Transverse colon (tissue), 4 donors: ENCODE results near the gene KDELR1. TPM values are rescaled to one million over a fixed set of nuclear protein-coding genes. Genes with fewer than 3 reads are reported as not detected.
A peak's percentile ranks its signal among the peaks of the same experiment; 100 is the strongest.

Source experiments
- DNase-seq: peaks from one replicate; pipeline ENCODE4 v3.0.0-alpha.2; 2019
- H3K27ac ChIP-seq, 4 donors: fragments of 200-600 bp; sonication (generic); 2 replicates each; pipeline ENCODE4 v1.5.1; 2016 to 2018; ENCODE audit warnings: inconsistent platforms in 4 of 4
- H3K27me3 ChIP-seq: fragments of 200-600 bp; sonication (generic); 2 replicates; pipeline ENCODE4 v1.5.1; 2017; ENCODE audit warnings: inconsistent platforms
- H3K36me3 ChIP-seq, 4 donors: fragments of 200-600 bp; sonication (generic); 2 replicates each; pipeline ENCODE4 v1.5.1; 2017 to 2019; ENCODE audit warnings: inconsistent platforms in 4 of 4
- H3K4me1 ChIP-seq, 4 donors: fragments of 200-600 bp; sonication (generic); 2 replicates each; pipeline ENCODE4 v1.5.1; 2017 to 2020; ENCODE audit warnings: inconsistent platforms in 4 of 4
- H3K4me3 ChIP-seq, 4 donors: fragments of 200-600 bp; sonication (generic); 1 replicate in 1 of 4; 2 replicates in 3 of 4; pipeline versions ENCODE4 v1.5.1 to v1.6.1; 2017 to 2019; ENCODE audit warnings: inconsistent platforms in 4 of 4
- H3K9me3 ChIP-seq, 2 donors: fragments of 200-600 bp; sonication (generic); 2 replicates each; pipeline ENCODE4 v1.5.1; 2017 to 2019; ENCODE audit warnings: inconsistent platforms in 2 of 2
- CTCF ChIP-seq, 5 experiments: fragments of 200-600 bp in 3 of 5; fragments of 450-650 bp in 2 of 5; sonication (generic) in 3 of 5; IDR thresholded peaks; 1 replicate in 2 of 5; 2 replicates in 3 of 5; pipeline ENCODE4 v1.5.1; 2016 to 2017; ENCODE audit warnings: antibody characterized with exemption in 5 of 5, inconsistent platforms in 3 of 5, mild to moderate bottlenecking in 2 of 5, moderate library complexity in 1 of 5
- EP300 ChIP-seq: sonication (generic); formaldehyde crosslinking; IDR thresholded peaks from one replicate; pipeline ENCODE4 v1.6.1; 2017; ENCODE audit warnings: antibody characterized with exemption, low read depth
- POLR2A ChIP-seq: fragments of 450-650 bp; IDR thresholded peaks from one replicate; pipeline ENCODE4 v1.6.1; 2016; ENCODE audit warnings: antibody characterized with exemption, mild to moderate bottlenecking, moderate library complexity
- POLR2AphosphoS5 ChIP-seq, 3 donors: sonication (generic); formaldehyde crosslinking; IDR thresholded peaks; one replicate each; pipeline ENCODE4 v1.6.1; 2016; ENCODE audit warnings: antibody characterized with exemption in 3 of 3
- WGBS, 2 donors: methylation state at CpG; one replicate each; pipeline ENCODE4 v1.1.5; 2018; ENCODE audit warnings: low coverage in 1 of 2; 5-methylcytosine and 5-hydroxymethylcytosine counted together
- in situ Hi-C, 4 donors: fragments of 200-750 bp; cut with MboI; loops; one replicate each; pipeline versions ENCODE4 v1.15.0 to v1.15.1; 2017; ENCODE audit warnings: low sequenced_read_pairs in 3 of 4, low pct_ligation_motif_present in 1 of 4, low pct_unique_long_range_greater_than_20kb in 1 of 4
- intact Hi-C: fragments of 100-400 bp; cut with DNase I; formaldehyde crosslinking; loops from one replicate; pipeline ENCODE4 v1.15.1; 2023; ENCODE audit warnings: low total_unique reads
- total RNA-seq, 4 donors: library from RNA; depleted of rRNA; stranded (reverse); fragments of >200 nt; gene quantifications; one replicate each; pipeline ENCODE4 v1.1.0, GENCODE V29; 2016

Gene KDELR1
- total RNA-seq, 4 donors from 2014 or later = 80.6 to 146 (median 120) TPM

- no peak for DNase-seq
- WGBS, 2 donors = 77% methylated on average over 13 of the region's 13 CpGs; no CpG with 5 or more reads in 1 of the 2 donors
- in situ Hi-C loops = no loop called here
- H3K36me3 ChIP-seq = no peaks in the 10 kb centered on the region
- H3K27me3 ChIP-seq = peaks cover 19% of the 10 kb centered on the region
- no peak overlapping the region for H3K27ac ChIP-seq
- no peaks in the 10 kb centered on the region for H3K9me3 ChIP-seq
- H3K4me1 ChIP-seq = no peaks in the 10 kb centered on the region
- no peak overlapping the region for H3K4me3 ChIP-seq
- intact Hi-C loops = loop anchor here (5.0 kb wide), 1 partner anchor 584 kb away; the partner anchor contains the start of gene CRX
- TF ChIP-seq EP300 = no peak
- no peak for TF ChIP-seq POLR2A
- no peak for TF ChIP-seq POLR2AphosphoS5 (IDR thresholded peaks at IDR 0.05)
- TF ChIP-seq CTCF (IDR thresholded peaks at IDR 0.05) = no peak
Observed at GRCh38 chr19:48405850-48406249, 14.5 kb upstream of the KDELR1 start.

GRCh38 chr19:48405010-48405659 lies 13.8 kb upstream of the KDELR1 start:
- peaks cover 19% of the 10 kb centered on the region for H3K27me3 ChIP-seq
- no peak overlapping the region for H3K27ac ChIP-seq
- DNase-seq = no peak
- TF ChIP-seq EP300 (no peak), POLR2AphosphoS5 (IDR thresholded peaks at IDR 0.05) (no peak), POLR2A (no peak), CTCF (IDR thresholded peaks at IDR 0.05) (no peak)
- WGBS, 2 donors = 54 to 86% methylated on average over 1 to 18 of the region's 27 CpGs
- intact Hi-C loops = loop anchor here (5.0 kb wide), 1 partner anchor 583 kb away; the partner anchor contains the start of gene CRX
- no peak overlapping the region for H3K4me3 ChIP-seq
- no peaks in the 10 kb centered on the region for H3K9me3 ChIP-seq
- H3K36me3 ChIP-seq = no peaks in the 10 kb centered on the region
- no peaks in the 10 kb centered on the region for H3K4me1 ChIP-seq
- in situ Hi-C loops = no loop called here

- H3K4me1 ChIP-seq = peaks cover 0 to 6% (median 0%) of the 10 kb centered on the region in 4 donors
- peaks cover 19% of the 10 kb centered on the region for H3K27me3 ChIP-seq
- no peak overlapping the region for H3K27ac ChIP-seq
- intact Hi-C loops = no loop called here
- in situ Hi-C loops = no loop called here
- TF ChIP-seq POLR2A (no peak), POLR2AphosphoS5 (IDR thresholded peaks at IDR 0.05) (no peak), CTCF (IDR thresholded peaks at IDR 0.05) (no peak), EP300 (no peak)
- H3K36me3 ChIP-seq = no peaks in the 10 kb centered on the region
- no peaks in the 10 kb centered on the region for H3K9me3 ChIP-seq
- H3K4me3 ChIP-seq = no peak overlapping the region
- peak; percentile 60 for DNase-seq
- WGBS, 2 donors = 37% methylated on average over 3 of the region's 3 CpGs; no CpG with 5 or more reads in 1 of the 2 donors
Observed at GRCh38 chr19:48403606-48404005, 12.3 kb upstream of the KDELR1 start.

- H3K4me1 ChIP-seq = peaks cover 4 to 16% (median 11%) of the 10 kb centered on the region in 4 donors
- intact Hi-C loops (no loop called here), in situ Hi-C loops (no loop called here)
- H3K27me3 ChIP-seq = peaks cover 29% of the 10 kb centered on the region
- no peak for TF ChIP-seq CTCF (IDR thresholded peaks at IDR 0.05)
- H3K27ac ChIP-seq = no peak overlapping the region
- WGBS, 2 donors = 73 to 77% methylated on average over 5 of the region's 5 CpGs
- H3K4me3 ChIP-seq = no peak overlapping the region
- DNase-seq = no peak
- H3K9me3 ChIP-seq = no peaks in the 10 kb centered on the region
- H3K36me3 ChIP-seq = no peaks in the 10 kb centered on the region
Observed at GRCh38 chr19:48401287-48401686, 9.9 kb upstream of the KDELR1 start.
